Subcutaneous preadipocyte (primary cell): Measurements from ENCODE around the gene GRPR. TPM values are rescaled to one million over a fixed set of nuclear protein-coding genes. Genes with fewer than 3 reads are reported as not detected.

Experiments
- total RNA-seq: library from RNA; depleted of rRNA; stranded (reverse); fragments of >200 nt; gene quantifications from 2 replicates; pipeline ENCODE4 v1.2.3, GENCODE V29; 2012

The GRPR gene
- 0.20 TPM in 1 of 2 replicates, not detected in the other for total RNA-seq

GRCh38 chrX:16123222-16123786, at the start of gene GRPR:
GRPR (plus strand) TSS chrX:16123565; CDS start chrX:16123954, 389 bp downstream.

GRCh38 chrX:16167181-16167580, 43.8 kb downstream of the GRPR start, which contains the start of gene MAGEB17:
MAGEB17 (plus strand) TSS chrX:16167481; CDS start chrX:16170383, 2,902 bp downstream.

Other genes with a start within 250 kb of the GRPR start
- gene MAGEB17, start 43.9 kb downstream of the GRPR start, total RNA-seq: not detected in 2 replicates